GM04504 (cell line): Measurements from ENCODE around the gene DNAJC18.

Experiments used
- DNase-seq: peaks from one replicate; pipeline ENCODE4 v3.0.0-alpha.2; 2012; ENCODE audit warnings: low read depth

The DNAJC18 gene

DNA sequence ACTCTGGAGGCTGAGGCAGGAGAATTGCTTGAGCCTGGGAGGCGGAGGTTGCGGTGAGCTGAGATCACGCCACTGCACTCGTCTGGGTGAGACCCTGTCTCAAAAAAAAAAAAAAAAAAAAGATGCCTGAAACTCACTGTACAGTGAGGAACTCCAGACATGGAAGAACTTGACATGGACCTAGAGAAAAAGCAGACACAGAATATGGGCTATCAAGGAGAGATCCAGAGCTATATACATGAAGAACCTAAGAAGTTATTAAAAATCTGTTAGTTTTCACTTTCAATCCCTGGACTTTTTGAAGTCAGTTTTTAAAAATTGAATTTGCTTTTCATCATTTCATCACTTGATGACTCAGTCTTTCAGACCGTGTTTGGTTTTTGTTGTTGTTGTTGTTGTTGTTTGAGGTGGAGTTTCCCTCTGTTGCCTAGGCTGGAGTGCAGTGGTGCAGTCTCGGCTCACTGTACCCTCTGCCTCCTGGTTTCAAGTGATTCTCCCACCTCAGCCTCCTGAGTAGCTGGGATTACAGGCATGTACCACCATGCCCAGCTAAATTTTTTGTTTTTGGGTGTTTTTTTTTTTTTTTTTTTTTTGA lies 77.4 kb downstream of the DNAJC18 start:
- no peak for DNase-seq

GRCh38 chr5:139360384-139360783 lies 78.9 kb downstream of the DNAJC18 start:
- DNase-seq = no peak
